ENCODE results near the gene CABP7. TPM values are rescaled to one million over a fixed set of nuclear protein-coding genes. Genes with fewer than 3 reads are reported as not detected.

CABP7 gene
- total RNA-seq, 1 donor from 2014 or later = not detected

DNA sequence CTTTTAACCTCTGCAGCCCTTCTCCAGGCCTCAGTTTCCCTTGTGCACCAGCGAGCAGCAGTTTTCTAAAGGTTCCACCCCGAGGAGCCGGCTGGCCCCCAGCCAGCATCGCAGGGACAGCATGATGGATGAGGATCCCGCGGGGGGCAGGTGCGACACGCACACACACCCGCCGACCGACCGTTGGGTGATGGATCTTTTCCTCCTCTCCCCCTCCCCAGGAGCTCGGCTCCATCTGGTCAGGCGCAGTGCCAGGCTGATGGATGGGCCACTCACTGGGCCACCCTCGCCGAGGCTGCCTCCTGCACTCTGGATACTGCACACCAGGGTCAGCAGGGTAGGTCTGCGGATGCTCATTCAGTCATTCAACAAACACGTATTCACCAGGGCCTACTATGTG lies 12.8 kb upstream of the CABP7 start:
- no peak overlapping the region for H3K27ac Mint-ChIP-seq (ENCODE audit: unreplicated experiment)
- TF ChIP-seq, protein P1, sequence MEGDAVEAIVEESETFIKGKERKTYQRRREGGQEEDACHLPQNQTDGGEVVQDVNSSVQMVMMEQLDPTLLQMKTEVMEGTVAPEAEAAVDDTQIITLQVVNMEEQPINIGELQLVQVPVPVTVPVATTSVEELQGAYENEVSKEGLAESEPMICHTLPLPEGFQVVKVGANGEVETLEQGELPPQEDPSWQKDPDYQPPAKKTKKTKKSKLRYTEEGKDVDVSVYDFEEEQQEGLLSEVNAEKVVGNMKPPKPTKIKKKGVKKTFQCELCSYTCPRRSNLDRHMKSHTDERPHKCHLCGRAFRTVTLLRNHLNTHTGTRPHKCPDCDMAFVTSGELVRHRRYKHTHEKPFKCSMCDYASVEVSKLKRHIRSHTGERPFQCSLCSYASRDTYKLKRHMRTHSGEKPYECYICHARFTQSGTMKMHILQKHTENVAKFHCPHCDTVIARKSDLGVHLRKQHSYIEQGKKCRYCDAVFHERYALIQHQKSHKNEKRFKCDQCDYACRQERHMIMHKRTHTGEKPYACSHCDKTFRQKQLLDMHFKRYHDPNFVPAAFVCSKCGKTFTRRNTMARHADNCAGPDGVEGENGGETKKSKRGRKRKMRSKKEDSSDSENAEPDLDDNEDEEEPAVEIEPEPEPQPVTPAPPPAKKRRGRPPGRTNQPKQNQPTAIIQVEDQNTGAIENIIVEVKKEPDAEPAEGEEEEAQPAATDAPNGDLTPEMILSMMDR (conservative IDR thresholded peaks at IDR 0.05) = no peak
- H3K27me3 Mint-ChIP-seq (ENCODE audit: low read depth) = peaks cover 34% of the 10 kb centered on the region
- H3K4me3 Mint-ChIP-seq = no peak overlapping the region
- no peak for DNase-seq (ENCODE audit: low read depth, low spot score)
- no peaks in the 10 kb centered on the region for H3K9me3 Mint-ChIP-seq
- H3K36me3 Mint-ChIP-seq (ENCODE audit: low read depth) = no peaks in the 10 kb centered on the region
- H3K4me1 Mint-ChIP-seq = peaks cover 31% of the 10 kb centered on the region

DNA sequence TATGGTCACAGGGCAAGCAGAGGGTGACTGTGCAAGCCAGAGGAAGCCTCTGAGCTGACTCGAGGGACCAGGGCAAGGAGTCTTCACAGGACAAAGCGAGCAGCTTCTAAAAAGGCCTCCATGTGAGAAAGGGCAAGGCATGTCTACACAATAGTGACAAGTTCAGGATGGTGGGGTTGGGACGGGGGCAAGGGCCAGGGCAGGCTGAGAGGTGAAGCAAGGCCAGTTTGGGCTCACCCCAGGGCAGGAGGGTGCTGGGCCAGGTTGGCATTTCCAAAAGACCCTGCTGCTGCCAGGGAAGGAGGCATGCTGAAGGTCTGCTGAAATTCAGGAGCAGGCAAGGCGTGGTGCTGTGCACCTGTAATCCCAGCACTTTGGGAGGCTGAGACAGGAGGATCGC lies 12.3 kb upstream of the CABP7 start:
- TF ChIP-seq, protein P1 (conservative IDR thresholded peaks at IDR 0.05) = no peak
- peaks cover 35% of the 10 kb centered on the region for H3K27me3 Mint-ChIP-seq (ENCODE audit: low read depth)
- H3K36me3 Mint-ChIP-seq (ENCODE audit: low read depth) = no peaks in the 10 kb centered on the region
- no peak overlapping the region for H3K27ac Mint-ChIP-seq (ENCODE audit: unreplicated experiment)
- DNase-seq (ENCODE audit: low read depth, low spot score) = no peak
- H3K9me3 Mint-ChIP-seq = no peaks in the 10 kb centered on the region
- H3K4me3 Mint-ChIP-seq = no peak overlapping the region
- H3K4me1 Mint-ChIP-seq = peaks cover 29% of the 10 kb centered on the region

DNA sequence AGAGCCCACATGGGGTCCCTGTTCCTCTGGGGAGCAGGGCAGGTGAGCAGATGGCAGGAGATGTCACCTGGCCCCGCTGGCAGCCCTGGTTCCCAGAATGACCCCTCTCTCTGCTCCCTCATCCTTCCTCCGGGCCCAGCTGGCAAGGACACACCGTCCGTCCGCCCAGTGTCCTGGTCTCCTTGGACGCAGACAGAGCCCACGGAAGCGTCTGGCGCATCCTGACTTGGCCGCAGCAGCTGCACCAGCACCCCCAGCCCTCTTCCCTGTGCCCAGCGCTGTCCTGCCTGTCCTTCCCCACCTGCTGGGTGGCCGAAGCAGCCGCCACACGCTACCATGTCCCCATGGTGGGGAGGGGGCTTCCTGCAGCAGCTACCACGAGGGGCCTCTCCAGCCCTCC lies 9.6 kb upstream of the CABP7 start:
- peaks cover 36% of the 10 kb centered on the region for H3K27me3 Mint-ChIP-seq (ENCODE audit: low read depth)
- no peak overlapping the region for H3K4me3 Mint-ChIP-seq
- peaks cover 16% of the 10 kb centered on the region for H3K4me1 Mint-ChIP-seq
- no peaks in the 10 kb centered on the region for H3K36me3 Mint-ChIP-seq (ENCODE audit: low read depth)
- H3K9me3 Mint-ChIP-seq = no peaks in the 10 kb centered on the region
- H3K27ac Mint-ChIP-seq (ENCODE audit: unreplicated experiment) = no peak overlapping the region
- TF ChIP-seq, protein P1 (conservative IDR thresholded peaks at IDR 0.05) = no peak
- no peak for DNase-seq (ENCODE audit: low read depth, low spot score)

DNA sequence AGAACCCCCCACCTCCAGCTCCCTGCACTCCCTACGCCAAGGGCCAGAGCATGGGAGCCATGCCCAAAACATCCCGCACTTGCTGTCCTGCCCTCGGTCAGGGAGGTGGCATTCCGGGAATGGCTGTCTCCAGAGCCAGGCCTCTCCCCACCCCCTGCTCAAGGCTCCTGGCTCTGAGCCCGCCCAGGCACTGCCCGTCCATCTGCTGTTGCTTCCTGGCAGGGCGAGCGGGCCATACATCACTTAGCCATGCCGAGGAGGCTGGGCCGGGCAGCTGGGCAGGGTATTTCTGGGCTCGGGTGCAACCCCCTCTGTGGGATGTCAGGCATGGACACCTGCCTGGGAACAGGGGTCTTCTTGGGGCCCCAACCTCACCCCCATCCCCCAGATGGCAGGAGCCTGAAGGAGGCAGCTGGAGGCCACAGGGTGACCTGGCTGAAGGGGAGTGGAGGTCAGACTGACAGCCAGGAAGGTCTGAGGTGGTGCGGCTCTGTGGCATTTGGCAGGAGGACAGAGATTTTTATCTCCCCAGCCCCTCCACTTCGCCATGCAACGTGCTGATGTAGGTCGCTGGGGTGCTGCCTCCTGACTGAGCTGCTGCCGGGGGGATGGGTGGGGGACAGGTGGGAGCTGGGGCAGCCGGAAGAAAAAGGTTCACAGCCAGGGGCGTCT lies 8.7 kb upstream of the CABP7 start:
- H3K9me3 Mint-ChIP-seq = no peaks in the 10 kb centered on the region
- DNase-seq (ENCODE audit: low read depth, low spot score) = no peak
- peaks cover 16% of the 10 kb centered on the region for H3K4me1 Mint-ChIP-seq
- TF ChIP-seq, protein P1 (conservative IDR thresholded peaks at IDR 0.05) = no peak
- no peaks in the 10 kb centered on the region for H3K36me3 Mint-ChIP-seq (ENCODE audit: low read depth)
- peaks cover 38% of the 10 kb centered on the region for H3K27me3 Mint-ChIP-seq (ENCODE audit: low read depth)
- H3K4me3 Mint-ChIP-seq = no peak overlapping the region
- no peak overlapping the region for H3K27ac Mint-ChIP-seq (ENCODE audit: unreplicated experiment)

DNA sequence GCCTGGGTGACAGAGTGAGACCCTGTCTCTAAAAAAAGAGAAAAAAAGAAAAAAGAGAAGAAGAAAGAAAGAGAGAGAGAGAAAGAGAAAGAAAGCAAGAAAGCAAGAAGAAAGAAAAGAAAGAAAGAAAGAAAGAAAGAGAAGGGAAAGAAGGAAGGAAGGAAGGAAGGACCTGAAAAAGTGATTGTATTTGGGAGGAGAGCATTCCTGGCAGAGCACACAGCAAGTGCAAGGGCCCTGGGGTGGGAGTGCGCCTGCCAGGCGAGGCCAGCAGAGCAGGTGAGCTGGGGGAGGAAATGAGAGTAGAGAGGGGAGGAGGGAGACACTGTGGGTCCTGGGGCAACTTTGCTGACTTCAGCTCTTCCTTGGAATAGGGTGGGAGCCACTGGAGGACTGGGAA lies 7.7 kb upstream of the CABP7 start:
- Mint-ChIP-seq H3K27ac (ENCODE audit: unreplicated experiment) (peak overlapping the region; percentile 79), H3K27me3 (ENCODE audit: low read depth) (peaks cover 41% of the 10 kb centered on the region), H3K9me3 (no peaks in the 10 kb centered on the region), H3K4me1 (peaks cover 15% of the 10 kb centered on the region), H3K36me3 (ENCODE audit: low read depth) (no peaks in the 10 kb centered on the region), H3K4me3 (no peak overlapping the region)
- TF ChIP-seq, protein P1 (conservative IDR thresholded peaks at IDR 0.05) = no peak
- DNase-seq (ENCODE audit: low read depth, low spot score) = no peak
